Right ventricle myocardium superior (tissue), 1 donor: ENCODE measurements around the gene OLIG2. TPM values are rescaled to one million over a fixed set of nuclear protein-coding genes. Genes with fewer than 3 reads are reported as not detected.

Experiments
- ATAC-seq: fragments of 200-7000 bp; cut with Tn5 transposase; one replicate; pipeline ENCODE4 v1.9.1; 2020; ENCODE audit warnings: mild to moderate bottlenecking; ENCODE audit not compliant: poor library complexity
- DNase-seq: peaks from one replicate; pipeline ENCODE4 v3.0.0-alpha.2; 2020
- intact Hi-C: fragments of 100-400 bp; cut with DNase I; formaldehyde crosslinking; loops from one replicate; pipeline ENCODE4 v1.11.2; 2022
- total RNA-seq: library from RNA; stranded (reverse); fragmentation: NEBNext Ultra II Directional; extraction: Animal tissue kit (Norgen Biotek cat#: 25700); gene quantifications from one replicate; pipeline ENCODE4 v1.2.1, GENCODE V29; 2021
- donor health status: DM: no; HTN: yes; CAD: no; lungs with severe emphysema.

OLIG2 gene
- total RNA-seq, 1 donor from 2014 or later = not detected

DNA sequence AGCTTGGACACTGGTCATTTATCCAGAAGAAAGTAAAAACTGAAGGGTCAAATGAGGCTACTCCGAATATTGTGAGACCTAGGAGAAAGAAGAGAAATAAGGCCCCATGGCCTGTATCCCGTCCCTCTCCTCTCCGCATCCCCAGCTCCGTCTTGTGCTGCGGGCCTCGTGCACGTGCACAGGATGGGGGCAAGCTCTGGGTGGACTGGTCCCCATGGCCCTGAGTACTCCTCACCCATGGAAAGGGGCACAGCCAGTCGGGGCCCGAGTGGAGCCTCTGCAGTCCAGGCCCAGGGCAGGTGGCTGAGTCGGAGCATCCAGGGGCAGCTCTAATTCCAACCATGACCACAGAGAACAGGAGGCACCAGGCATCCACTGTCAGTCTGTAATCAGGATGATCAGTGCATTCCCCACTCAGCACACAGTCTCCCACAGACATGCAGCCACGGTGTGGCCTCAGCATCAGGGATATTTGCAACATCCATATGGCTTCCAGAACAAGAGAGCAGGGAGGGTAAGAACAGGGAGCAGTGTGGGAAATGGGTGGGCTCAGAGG is 31.7 kb downstream of the OLIG2 start:
- DNase-seq (no peak), ATAC-seq (no peak)
- intact Hi-C loops = no loop called here

DNA sequence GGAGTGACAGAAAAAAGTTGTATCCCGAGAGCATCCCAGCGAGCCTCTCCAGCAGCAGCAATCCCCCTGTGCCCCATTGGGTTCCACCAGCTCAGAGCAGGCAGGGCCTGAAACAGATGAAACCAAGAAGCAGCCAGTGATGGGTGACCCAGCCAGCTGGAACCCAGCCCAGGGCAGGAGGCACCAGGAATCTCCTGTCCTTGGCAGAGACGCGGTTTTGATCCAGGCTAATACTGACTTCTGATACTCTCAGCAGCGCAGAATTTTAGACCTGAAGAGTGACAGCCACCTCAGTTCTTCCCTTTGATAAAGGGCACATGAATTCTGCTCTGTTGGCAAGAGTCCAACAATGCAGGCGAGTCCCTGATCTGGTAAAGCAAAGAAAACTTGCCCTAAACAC is 32.8 kb downstream of the OLIG2 start:
- ATAC-seq = peak; percentile 92
- intact Hi-C loops = no loop called here
- peak; percentile 81 for DNase-seq

DNA sequence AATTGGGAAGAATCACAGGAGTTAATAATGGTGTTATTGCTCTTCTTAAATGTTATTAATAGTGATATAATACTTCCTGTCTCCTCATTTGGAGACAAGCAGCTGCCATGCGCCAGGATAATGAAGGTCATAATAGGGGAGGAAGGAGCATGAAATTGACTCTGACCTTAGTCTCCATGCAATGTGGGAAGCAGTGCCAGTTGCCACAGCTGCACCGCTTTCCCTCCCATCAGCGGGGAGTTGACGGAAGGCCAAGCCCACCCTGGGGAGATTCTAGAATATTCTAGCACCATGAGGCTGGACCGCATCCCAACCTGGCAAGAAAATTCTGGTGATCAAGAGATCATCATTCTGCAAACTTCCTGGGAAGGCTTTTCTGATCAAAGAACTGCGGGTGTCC is 33.2 kb downstream of the OLIG2 start:
- DNase-seq (no peak), ATAC-seq (peak; percentile 34)
- intact Hi-C loops = no loop called here

DNA sequence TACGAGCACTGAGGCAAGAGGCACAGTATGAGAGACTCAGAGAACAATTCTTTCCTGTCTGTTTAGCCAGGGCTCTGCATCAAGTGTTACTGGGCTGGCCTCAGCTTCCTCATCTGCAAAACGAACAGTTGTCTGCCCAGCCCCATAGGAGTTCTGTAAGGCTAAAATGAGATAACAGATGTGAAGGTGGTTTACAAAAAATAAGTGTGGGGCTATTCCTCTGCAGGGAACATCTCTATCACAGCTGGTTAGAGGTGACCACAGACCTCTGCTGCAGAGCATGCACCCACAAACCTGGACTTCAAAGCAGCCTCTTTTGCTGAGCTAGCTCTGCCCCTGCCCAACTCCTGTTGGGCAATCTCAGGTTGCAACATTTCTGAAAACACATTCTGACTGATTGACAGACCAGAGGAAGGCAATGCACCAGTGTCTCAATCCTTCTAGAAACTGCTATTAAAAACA is 33.7 kb downstream of the OLIG2 start:
- peak; percentile 67 for ATAC-seq
- intact Hi-C loops = no loop called here
- peak; percentile 45 for DNase-seq

DNA sequence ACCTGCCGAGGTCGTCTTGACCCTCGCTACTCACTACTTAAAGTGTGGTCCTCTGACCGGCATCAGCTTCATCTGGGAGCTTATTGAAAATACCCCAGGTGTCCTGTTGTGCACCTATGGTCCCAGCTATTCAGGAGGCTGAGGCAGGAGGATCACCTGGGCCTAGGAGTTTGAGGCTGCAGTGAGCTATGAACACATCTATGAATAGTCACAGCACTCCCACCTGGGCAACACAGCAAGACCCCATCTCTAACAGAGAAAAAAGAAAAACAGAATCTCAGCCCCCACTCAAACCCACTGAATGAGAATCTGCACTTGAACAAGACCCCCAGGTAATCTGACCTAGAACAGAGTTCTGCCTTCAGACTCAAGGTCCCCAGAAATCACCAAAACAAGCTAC is 35.5 kb downstream of the OLIG2 start:
- no peak for DNase-seq
- intact Hi-C loops = no loop called here
- ATAC-seq = no peak

DNA sequence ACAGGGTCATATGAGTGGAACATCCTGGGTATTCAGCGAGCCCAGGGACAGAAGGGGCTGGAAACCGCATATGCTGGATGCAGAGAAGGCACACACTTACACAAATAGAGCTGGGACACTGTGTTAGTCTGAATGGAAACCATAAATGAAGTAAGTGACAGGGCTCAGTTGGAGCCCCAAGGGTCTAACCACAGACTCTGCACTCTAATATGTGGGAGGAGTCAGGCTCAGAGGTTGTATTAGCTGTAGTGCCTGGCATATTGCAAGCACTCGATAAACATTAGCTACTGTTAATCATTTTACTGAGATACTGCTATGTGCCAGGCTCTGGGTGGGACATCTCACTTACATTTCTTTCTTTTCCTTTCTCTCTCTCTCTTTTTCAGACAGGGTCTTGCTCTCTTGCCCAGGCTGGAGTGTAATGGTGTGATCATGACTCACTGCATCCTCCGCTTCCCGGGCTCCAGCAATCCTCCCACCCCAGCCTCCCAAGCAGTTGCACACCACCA is 37.7 kb downstream of the OLIG2 start:
- intact Hi-C loops = no loop called here
- no peak for ATAC-seq
- no peak for DNase-seq

DNA sequence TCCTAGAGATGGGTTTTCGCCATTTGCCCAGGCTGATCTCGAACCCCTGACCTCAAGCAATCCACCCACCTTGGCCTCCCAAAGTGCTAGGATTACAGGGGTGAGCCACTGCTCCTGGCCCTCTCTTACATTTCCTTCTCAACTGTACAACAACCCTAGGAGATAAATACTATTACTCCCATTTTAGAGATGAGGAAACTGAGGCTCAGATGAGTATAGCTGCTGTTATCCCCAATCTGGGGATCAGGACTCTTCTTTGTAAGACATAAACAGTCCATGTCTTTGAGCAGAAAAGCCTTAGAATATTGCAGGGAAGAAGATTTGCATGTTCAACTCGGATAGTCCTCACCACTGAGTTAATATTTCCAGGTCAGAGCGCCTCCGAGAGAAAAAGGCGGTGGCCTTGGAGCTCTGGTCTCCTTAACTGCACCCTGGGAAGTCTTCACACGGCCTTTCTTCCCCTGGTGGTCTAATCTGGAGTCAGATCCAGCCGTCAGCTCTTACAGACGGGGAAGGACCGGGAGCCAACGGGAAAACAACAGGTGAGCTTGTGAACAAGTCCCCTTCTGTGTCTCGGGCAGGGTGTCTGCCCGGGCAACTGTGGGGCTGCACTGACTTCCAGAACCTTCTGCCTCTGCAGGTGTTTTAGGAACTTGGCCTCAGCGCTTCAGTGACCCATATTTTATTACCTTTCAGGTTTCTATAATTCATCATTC is 38.3 kb downstream of the OLIG2 start:
- no peak for DNase-seq
- intact Hi-C loops = no loop called here
- no peak for ATAC-seq

DNA sequence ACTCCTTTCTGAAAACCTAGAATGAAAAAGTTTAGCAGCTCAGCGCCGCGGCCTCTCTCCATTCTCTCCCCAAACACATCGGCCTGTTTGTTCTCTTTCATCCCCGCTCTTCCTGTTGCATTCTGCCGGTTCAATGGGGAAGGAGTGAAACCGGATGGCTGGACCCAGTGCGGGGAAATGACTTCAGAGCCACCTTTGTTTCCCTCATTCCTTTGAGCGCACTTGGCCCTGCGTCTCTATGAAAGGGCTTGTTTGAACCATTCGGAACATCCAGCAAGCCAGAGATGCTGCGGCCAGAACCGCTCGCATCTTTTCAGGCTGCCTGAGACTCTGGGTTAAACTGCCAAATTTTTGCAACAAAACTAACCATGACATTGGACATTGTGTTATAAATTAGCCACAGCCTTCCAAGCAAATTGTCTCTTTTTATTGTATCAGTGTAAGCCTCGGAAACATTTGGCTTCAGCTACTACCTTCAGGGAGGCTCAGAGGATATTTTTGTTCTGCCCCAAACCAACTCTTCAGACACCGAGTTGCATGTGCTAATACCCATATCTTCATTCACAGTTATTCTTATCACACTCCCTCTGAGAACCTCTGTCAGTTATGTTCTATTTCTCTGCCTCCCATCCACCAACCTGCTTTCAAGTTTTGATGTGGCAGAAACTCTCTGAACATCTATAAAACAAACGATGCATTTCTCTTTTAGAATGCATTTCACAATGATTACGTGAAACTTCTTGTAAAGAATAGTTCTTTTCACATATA is 39.1 kb downstream of the OLIG2 start:
- intact Hi-C loops = no loop called here
- ATAC-seq = no peak
- no peak for DNase-seq

DNA sequence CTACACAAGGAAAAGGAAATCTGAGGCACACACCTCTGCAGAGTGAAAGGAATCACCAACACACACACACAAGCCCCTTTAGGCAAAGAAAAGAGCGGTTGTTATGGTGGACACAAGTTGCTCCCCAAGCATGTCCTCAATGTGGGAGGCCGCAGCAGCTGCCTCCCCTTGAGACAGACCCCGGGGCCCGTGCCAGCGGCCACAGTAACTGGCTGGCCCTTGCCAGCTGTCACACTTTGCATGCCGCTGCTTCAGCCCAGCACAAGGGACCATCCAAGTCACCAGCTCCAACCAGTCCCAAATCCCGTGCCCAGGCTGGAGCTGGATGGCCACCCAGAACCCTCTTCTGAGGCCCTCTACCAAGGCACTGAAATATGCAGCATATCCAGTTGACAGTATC is 41.3 kb downstream of the OLIG2 start:
- DNase-seq = no peak
- ATAC-seq = no peak
- intact Hi-C loops = no loop called here

DNA sequence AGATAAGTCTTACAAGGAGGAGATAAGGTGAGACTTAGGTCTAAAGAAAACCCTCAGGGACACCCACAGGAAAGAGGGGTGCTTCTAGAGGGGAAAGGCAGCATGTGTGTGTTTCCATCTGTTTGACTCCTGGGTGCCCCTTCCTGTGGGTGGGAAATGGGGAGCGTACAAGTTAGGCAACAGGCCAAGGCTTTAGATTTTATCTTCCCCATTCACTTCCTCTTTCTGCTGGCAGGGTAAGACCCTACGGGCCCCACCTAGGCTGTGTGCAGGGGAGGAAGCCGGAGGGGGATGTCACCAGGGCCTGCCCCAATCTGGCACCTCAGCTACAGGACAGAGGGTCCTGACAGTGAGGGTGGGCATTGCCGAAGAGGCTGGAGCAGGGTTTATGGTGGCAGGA is 41.7 kb downstream of the OLIG2 start:
- ATAC-seq (no peak), DNase-seq (no peak)
- intact Hi-C loops = no loop called here

DNA sequence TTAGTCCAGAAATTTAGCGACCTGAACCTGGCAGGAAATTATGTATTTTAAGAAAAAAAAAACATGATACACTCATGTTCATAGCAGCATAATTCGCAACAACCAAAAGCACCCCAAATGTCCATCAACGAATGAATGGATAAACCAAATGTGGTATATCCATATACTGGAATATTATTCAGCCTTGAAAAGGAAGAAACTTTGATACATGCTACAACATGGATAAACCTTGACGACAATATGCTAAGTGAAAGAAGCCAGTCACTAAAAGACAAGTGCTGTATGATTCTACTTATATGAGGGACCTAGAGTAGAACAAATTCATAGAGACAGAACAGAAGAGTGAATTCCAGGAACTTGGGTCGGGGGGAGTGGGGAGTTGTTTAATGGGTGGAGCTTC is 43.5 kb downstream of the OLIG2 start:
- intact Hi-C loops = no loop called here
- no peak for ATAC-seq
- DNase-seq = no peak

DNA sequence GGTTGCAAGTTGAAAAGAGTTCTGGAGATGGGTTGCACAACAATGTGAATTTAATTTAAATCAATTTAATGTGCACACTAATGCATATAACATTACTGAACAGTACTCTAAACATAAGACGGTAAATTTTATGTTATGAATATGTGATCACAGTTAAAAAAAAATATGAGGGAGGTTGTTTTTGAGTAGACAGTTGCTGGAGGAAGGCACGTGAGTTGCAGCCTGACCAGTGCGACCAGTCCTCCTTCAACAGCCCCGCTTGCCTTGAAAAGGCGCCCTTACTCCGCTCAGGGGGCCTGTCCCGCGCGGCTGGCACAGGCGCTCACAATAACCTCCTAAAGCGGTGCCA is 43.9 kb downstream of the OLIG2 start:
- intact Hi-C loops = no loop called here
- ATAC-seq (no peak), DNase-seq (no peak)

DNA sequence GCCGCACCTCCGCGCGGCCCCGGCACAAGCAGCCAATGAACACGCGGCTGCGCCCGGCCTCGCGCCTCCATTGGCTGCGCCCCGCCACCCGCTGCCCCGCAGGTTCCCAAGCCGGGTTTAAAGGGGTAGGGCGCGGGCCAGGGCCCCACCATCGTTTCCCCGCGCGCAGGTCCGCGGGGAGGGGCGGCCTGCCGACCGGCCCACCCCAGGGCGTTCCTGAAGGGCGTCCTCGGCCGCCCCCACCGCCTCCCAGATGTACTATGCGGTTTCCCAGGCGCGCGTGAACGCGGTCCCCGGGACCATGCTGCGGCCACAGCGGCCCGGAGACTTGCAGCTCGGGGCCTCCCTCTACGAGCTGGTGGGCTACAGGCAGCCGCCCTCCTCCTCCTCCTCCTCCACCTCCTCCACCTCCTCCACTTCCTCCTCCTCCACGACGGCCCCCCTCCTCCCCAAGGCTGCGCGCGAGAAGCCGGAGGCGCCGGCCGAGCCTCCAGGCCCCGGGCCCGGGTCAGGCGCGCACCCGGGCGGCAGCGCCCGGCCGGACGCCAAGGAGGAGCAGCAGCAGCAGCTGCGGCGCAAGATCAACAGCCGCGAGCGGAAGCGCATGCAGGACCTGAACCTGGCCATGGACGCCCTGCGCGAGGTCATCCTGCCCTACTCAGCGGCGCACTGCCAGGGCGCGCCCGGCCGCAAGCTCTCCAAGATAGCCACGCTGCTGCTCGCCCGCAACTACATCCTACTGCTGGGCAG is 44.4 kb downstream of the OLIG2 start, which contains the start of gene OLIG1:
OLIG1 (plus strand) TSS at position 148 of the 750 bp plus-strand sequence; CDS start at position 254, 106 bp downstream.
- peak; percentile 97 for ATAC-seq
- DNase-seq = peak; percentile 81
- intact Hi-C loops = loop anchor here (10.0 kb wide), 1 partner anchor 105 kb away; no protein-coding TSS in a partner anchor

DNA sequence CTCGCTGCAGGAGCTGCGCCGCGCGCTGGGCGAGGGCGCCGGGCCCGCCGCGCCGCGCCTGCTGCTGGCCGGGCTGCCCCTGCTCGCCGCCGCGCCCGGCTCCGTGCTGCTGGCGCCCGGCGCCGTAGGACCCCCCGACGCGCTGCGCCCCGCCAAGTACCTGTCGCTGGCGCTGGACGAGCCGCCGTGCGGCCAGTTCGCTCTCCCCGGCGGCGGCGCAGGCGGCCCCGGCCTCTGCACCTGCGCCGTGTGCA is 44.9 kb downstream of the OLIG2 start:
- intact Hi-C loops = loop anchor here (10.0 kb wide), 1 partner anchor 104 kb away; no protein-coding TSS in a partner anchor
- ATAC-seq (no peak), DNase-seq (no peak)

DNA sequence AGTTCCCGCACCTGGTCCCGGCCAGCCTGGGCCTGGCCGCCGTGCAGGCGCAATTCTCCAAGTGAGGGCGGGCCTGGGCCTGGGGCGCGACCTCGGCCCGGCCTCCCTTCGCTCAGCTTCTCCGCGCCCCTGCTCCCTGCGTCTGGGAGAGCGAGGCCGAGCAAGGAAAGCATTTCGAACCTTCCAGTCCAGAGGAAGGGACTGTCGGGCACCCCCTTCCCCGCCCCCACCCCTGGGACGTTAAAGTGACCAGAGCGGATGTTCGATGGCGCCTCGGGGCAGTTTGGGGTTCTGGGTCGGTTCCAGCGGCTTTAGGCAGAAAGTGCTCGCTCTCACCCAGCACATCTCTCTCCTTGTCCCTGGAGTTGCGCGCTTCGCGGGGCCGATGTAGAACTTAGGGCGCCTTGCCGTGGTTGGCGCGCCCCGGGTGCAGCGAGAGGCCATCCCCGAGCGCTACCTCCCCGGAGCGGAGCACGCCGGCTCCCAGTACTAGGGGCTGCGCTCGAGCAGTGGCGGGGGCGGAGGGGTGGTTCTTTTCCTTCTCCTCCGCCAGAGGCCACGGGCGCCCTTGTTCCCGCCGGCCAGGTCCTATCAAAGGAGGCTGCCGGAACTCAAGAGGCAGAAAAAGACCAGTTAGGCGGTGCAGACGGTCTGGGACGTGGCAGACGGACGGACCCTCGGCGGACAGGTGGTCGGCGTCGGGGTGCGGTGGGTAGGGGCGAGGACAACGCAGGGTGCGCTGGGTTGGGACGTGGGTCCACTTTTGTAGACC is 45.4 kb downstream of the OLIG2 start:
- intact Hi-C loops = loop anchor here (10.0 kb wide), 1 partner anchor 104 kb away; no protein-coding TSS in a partner anchor
- ATAC-seq = peak; percentile 13
- peak; percentile 46 for DNase-seq

DNA sequence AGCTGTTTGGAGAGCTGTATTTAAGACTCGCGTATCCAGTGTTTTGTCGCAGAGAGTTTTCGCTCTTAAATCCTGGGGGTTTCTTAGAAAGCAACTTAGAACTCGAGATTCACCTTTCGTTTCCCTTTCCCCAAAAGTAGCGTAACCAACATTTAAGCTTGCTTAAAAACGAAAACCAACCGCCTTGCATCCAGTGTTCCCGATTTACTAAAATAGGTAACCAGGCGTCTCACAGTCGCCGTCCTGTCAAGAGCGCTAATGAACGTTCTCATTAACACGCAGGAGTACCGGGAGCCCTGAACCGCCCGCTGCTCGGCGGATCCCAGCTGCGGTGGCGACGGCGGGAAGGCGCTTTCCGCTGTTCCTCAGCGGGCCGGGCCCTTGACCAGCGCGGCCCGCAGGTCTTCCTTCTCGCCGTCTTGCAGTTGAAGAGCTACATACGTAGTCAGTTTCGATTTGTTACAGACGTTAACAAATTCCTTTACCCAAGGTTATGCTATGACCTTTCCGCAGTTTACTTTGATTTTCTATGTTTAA is 46.1 kb downstream of the OLIG2 start:
- intact Hi-C loops = loop anchor here (10.0 kb wide), 1 partner anchor 103 kb away; no protein-coding TSS in a partner anchor
- peak; percentile 47 for DNase-seq
- ATAC-seq = no peak

DNA sequence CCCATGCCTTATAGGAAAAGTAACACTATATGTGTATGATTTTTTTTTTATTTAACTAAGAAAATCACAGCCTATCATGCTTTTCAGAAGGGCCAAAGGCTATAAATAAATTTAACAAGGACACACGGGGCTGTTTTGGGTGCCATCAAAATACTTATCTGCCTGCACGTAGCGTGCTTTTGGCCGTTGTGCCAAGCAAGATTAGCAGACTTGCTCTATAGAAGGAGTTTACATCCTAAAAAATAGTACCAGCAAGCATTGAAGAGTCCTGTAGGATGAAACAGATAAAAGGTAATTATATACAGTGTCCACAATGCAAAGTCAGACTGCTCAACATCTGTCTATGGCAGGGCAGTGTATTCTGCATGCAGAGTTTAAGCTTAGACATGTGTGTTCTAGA is 47.9 kb downstream of the OLIG2 start:
- intact Hi-C loops = loop anchor here (10.0 kb wide), 1 partner anchor 101 kb away; no protein-coding TSS in a partner anchor
- ATAC-seq (no peak), DNase-seq (no peak)

DNA sequence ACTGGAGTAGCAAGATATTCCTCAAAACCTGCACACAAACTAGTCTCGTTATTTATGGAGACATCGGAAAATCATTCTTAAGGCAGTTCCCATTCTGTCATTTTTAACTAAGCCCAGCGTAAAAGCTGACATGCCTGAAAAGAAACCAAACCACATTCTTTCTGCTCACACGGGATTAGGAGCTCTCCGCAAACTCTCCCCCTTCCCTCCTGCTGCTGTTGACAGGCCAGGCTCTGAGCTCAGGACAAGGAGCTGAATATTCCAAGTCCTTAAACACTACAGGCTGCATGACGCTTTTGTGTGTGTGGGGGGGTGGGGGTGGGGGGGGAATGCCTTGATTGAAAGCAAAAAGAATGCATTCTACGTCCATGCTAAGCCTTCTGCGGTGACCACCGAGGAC is 49.4 kb downstream of the OLIG2 start:
- no peak for DNase-seq
- intact Hi-C loops = loop anchor here (10.0 kb wide), 1 partner anchor 100 kb away; no protein-coding TSS in a partner anchor
- ATAC-seq = no peak
